T-helper 1 cell treated with Interleukin-12 subunit alpha and Interleukin-12 subunit beta and Interleukin-4 antibody, amounts not matched to agents 30 μg/mL and 1 μg/mL, for 36 hours (primary cell): ENCODE measurements around the gene PARD3.

Source experiments
- H3K27ac Mint-ChIP-seq: one replicate; pipeline ENCODE4 v1.8.0; 2021; ENCODE audit warnings: mild to moderate bottlenecking, mixed read lengths
- H3K27me3 Mint-ChIP-seq: one replicate; pipeline ENCODE4 v1.8.0; 2021; ENCODE audit warnings: low read depth, mixed read lengths
- H3K36me3 Mint-ChIP-seq: one replicate; pipeline ENCODE4 v1.8.0; 2021; ENCODE audit warnings: low read depth, mixed read lengths
- H3K4me1 Mint-ChIP-seq: one replicate; pipeline ENCODE4 v1.8.0; 2021; ENCODE audit warnings: low read depth, mixed read lengths
- H3K4me3 Mint-ChIP-seq: one replicate; pipeline ENCODE4 v1.8.0; 2021; ENCODE audit warnings: mild to moderate bottlenecking, moderate library complexity, mixed read lengths
- H3K9me3 Mint-ChIP-seq: one replicate; pipeline ENCODE4 v1.8.0; 2021; ENCODE audit warnings: mixed read lengths

Gene PARD3

DNA sequence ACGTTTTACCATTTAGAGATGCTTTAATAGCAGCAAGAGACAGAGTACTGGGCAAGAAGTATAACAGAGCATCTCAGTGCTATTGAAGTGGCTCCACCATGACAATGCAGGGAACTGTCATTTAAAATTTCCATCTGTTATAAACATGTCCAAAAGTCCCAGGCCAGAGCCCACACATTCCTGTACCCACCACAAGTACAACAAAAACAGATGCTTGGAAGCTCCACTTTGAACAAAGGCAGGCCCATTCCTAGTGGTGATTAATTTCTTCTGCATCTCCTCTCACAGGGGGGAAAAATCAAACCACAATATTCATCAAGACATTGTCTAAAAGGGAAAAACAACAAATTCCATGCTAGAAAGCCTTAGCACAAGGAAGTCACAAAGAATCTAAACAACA is 627.9 kb downstream of the PARD3 start:
- Mint-ChIP-seq H3K9me3 (no peaks in the 10 kb centered on the region), H3K27me3 (no peaks in the 10 kb centered on the region), H3K4me1 (no peaks in the 10 kb centered on the region), H3K4me3 (no peak overlapping the region), H3K27ac (no peak overlapping the region), H3K36me3 (no peaks in the 10 kb centered on the region)

DNA sequence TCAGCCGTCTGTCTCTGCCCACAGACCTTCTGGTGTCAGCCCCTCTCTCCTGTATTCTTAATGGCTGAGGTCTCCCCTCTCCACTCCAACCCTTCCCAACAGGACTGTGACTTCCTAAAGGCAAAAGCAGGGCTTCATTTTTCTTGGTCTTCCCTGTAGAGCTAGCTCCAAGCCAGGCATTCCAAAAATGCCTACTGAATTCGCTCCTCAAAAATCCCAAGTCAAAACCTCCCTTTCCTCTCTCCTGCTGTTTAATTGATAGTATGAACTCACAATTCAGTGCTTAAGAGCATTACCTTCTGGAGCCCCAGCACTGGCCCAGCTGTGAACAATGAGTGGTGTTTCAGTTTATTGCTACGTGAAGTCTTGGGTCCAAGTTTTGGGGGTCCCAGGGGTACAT is 628.4 kb downstream of the PARD3 start:
- no peak overlapping the region for H3K27ac Mint-ChIP-seq
- no peaks in the 10 kb centered on the region for H3K9me3 Mint-ChIP-seq
- H3K4me3 Mint-ChIP-seq: no peak overlapping the region
- no peaks in the 10 kb centered on the region for H3K4me1 Mint-ChIP-seq
- no peaks in the 10 kb centered on the region for H3K27me3 Mint-ChIP-seq
- H3K36me3 Mint-ChIP-seq: no peaks in the 10 kb centered on the region

DNA sequence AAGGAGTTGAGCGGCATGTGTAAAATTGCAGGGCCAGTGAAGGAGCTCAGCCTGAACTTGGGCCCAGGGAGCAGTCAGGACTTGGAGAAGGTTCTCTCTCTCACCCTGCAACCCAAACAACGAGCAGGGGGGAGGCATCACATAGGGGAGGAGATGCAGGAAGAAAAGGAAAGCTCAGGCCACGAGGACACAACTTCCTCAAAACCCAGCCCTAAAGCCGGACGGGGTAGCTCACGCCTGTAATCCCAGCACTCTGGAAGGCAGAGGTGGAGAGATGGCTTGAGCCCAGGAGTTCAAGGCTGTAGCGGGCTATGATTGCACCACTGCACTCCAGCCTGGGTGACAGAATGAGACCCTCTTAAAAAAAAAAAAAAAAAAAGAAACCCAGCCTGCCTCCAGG is 629.1 kb downstream of the PARD3 start:
- no peak overlapping the region for H3K4me3 Mint-ChIP-seq
- no peaks in the 10 kb centered on the region for H3K4me1 Mint-ChIP-seq
- no peaks in the 10 kb centered on the region for H3K36me3 Mint-ChIP-seq
- no peaks in the 10 kb centered on the region for H3K9me3 Mint-ChIP-seq
- H3K27ac Mint-ChIP-seq: no peak overlapping the region
- H3K27me3 Mint-ChIP-seq: no peaks in the 10 kb centered on the region

DNA sequence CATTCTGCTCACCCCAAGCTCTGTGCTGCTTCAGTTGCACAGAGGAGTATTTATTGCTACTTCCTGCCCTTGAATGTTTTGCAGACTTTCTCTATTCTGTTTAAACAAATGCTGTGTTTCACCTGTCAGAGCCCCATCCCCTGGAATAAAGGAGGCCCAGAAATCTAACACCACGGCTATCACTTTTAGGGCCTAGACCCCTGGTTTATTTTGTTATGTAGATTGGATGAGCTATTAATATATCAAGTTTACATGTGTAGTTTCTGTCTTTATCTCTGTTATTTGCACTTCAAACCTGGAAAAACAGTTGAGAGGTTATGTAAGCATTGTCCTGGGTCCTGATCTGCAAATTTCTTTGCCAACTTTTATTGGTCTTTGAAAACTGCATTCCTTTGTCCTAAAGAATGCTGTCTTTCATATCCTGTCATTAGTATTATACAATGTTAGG is 630.1 kb downstream of the PARD3 start:
- Mint-ChIP-seq H3K36me3 (no peaks in the 10 kb centered on the region), H3K27ac (no peak overlapping the region), H3K9me3 (no peaks in the 10 kb centered on the region), H3K4me1 (no peaks in the 10 kb centered on the region), H3K27me3 (no peaks in the 10 kb centered on the region), H3K4me3 (no peak overlapping the region)

DNA sequence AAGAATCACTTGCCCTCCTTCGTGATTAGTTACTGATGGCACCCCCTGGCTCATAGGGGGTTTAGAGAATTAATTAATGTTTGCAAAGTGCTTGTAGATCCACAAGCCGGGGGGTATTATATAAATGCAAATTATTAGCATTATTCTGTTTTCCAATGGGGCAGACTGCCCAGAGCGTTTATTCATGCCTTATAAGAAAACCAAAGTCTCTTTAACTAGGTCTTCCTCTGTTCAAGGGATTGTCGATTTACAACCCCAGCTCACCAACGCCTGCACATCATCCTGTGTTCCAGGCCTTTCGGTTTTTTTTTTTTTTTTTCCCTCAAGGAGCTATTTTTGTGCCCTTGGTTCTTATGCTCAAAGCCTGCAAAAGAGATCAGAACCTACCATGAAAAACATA is 630.7 kb downstream of the PARD3 start:
- H3K4me3 Mint-ChIP-seq: no peak overlapping the region
- H3K27ac Mint-ChIP-seq: no peak overlapping the region
- H3K4me1 Mint-ChIP-seq: no peaks in the 10 kb centered on the region
- no peaks in the 10 kb centered on the region for H3K27me3 Mint-ChIP-seq
- H3K36me3 Mint-ChIP-seq: no peaks in the 10 kb centered on the region
- H3K9me3 Mint-ChIP-seq: no peaks in the 10 kb centered on the region

DNA sequence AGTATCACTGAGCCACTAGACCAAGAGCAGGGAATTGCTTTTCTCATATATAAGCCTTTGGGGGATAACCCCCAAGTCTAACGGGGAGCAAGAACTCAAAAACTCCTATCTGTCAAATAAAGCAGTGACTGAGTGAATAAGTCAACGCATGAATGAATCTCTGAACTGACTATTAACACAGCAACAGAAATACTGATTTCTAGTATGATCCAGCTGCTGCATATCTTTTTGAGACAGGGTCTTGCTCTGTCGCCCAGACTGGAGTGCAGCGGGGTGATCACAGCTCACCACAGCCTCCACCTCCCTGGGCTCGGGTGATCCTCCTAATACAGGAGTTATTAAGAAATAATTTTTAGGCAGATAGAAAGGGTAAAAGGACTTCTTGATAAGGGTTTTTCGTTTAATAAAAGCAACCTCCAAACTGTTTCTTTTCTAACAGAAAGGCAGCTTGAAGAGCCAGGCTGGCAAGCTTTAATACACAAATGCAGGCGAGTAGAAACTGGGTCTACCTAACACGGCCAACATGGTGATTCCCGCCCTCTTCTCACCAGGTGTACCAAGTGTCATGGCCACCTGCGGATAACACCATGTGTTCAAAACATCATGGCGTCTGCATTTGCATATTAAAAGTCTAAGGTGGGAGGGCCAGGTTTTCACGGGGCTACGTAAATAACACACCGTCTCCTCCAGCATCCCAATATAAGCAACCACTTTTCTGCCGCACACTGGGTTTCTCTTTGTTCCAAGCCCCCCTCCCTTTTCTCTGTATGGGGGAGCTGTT is 631.9 kb downstream of the PARD3 start:
- no peaks in the 10 kb centered on the region for H3K9me3 Mint-ChIP-seq
- no peaks in the 10 kb centered on the region for H3K27me3 Mint-ChIP-seq
- no peaks in the 10 kb centered on the region for H3K36me3 Mint-ChIP-seq
- no peak overlapping the region for H3K27ac Mint-ChIP-seq
- no peaks in the 10 kb centered on the region for H3K4me1 Mint-ChIP-seq
- H3K4me3 Mint-ChIP-seq: no peak overlapping the region

DNA sequence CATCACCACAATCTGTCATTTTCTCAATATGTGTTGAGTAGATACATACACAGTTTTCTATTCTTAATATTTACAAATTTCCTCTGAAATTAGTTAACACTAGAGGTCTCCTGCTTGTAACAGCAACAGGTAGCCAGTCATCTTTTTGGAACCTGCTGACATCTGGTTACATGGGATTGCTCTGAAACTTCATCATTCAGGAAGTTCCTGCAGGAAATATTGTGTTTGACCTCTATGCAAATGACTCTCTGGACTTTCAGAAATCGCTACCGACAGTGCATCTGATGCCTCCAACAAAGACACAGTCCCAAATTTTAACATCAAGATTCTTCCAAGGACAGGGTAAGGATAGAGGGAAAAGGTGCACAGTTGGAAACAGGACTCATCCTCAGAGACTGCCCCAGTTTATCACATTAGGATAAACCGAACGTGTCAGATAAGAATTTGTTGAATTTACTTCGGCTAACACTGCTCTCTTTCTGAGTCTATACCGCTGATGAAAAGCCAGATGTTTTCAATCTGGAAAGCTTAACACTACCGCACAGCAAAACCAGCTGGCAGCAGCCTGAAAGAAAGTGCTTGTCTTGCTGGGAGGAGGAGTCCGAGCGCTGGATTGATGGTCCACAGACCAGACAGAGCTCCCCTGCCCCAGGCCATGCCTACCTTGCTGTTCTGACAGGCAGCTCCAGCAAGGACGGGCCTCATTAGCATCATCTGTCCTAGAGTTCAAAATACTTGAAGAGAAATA is 633.4 kb downstream of the PARD3 start:
- Mint-ChIP-seq H3K27ac (no peak overlapping the region), H3K9me3 (no peaks in the 10 kb centered on the region), H3K4me3 (no peak overlapping the region), H3K36me3 (no peaks in the 10 kb centered on the region), H3K4me1 (no peaks in the 10 kb centered on the region), H3K27me3 (no peaks in the 10 kb centered on the region)

DNA sequence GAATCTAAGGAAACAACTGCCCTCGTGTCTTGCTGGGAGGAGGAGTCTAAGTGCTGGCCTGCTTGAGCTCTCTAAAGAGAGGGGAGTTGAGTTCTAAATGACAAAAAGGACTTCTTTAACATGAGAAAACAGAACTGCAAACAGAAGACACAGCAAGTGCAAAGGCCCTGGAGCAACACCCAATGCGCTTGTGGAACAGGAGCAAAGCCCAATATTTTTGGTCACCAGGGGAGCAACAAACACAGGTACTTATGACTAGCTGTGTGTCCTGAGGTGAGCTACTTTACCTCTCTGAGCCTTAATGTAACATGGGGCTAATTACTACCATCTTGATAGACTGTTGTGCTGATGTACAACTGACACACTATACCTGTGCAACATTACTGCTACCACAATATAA is 634.3 kb downstream of the PARD3 start:
- H3K27ac Mint-ChIP-seq: no peak overlapping the region

DNA sequence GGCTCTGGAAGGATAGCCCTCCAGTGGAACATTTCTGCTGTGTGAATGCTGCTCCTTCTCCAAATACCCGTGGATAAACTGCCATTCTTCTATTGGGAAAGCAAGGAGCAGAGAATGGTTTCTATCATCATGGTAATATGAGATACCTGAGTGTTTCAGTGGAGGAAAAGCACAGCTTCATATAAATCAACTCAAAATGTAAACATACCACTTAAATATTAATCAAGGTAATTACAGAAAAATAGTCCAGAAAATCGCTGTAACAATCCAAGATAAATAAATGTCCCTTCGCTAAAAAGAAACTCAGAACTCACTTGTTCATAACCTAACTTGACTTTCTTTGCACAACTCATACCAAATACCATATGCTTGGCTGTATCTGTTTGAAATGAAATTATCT is 635.8 kb downstream of the PARD3 start:
- H3K4me1 Mint-ChIP-seq: no peaks in the 10 kb centered on the region
- H3K4me3 Mint-ChIP-seq: no peak overlapping the region
- no peaks in the 10 kb centered on the region for H3K36me3 Mint-ChIP-seq
- H3K27me3 Mint-ChIP-seq: no peaks in the 10 kb centered on the region
- no peaks in the 10 kb centered on the region for H3K9me3 Mint-ChIP-seq
- no peak overlapping the region for H3K27ac Mint-ChIP-seq

More for the DNA sequence above, 634.3 kb downstream of the PARD3 start:
- Mint-ChIP-seq H3K4me1 (no peaks in the 10 kb centered on the region), H3K9me3 (no peaks in the 10 kb centered on the region), H3K4me3 (no peak overlapping the region), H3K27me3 (no peaks in the 10 kb centered on the region), H3K36me3 (no peaks in the 10 kb centered on the region)

DNA sequence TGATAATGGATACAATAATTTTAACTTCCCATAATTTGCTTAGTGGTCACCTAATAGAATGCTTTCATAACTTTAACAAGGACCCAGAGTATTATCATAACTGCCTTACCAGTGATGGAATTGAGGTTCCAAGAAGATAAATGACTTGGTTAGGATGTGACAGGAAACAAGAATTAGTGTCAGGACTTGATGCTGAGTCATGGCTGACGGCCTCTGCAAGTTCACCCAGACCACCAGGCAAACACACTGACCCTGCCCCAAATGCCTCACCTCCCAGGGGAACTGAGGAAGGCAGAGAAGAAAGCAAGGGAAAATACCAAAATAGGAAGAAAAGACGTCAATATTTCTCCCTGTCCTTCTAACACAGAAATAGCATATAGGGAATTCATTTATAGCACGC is 636.3 kb downstream of the PARD3 start:
- no peak overlapping the region for H3K4me3 Mint-ChIP-seq
- no peaks in the 10 kb centered on the region for H3K9me3 Mint-ChIP-seq
- no peak overlapping the region for H3K27ac Mint-ChIP-seq
- H3K27me3 Mint-ChIP-seq: no peaks in the 10 kb centered on the region
- no peaks in the 10 kb centered on the region for H3K4me1 Mint-ChIP-seq
- H3K36me3 Mint-ChIP-seq: no peaks in the 10 kb centered on the region

DNA sequence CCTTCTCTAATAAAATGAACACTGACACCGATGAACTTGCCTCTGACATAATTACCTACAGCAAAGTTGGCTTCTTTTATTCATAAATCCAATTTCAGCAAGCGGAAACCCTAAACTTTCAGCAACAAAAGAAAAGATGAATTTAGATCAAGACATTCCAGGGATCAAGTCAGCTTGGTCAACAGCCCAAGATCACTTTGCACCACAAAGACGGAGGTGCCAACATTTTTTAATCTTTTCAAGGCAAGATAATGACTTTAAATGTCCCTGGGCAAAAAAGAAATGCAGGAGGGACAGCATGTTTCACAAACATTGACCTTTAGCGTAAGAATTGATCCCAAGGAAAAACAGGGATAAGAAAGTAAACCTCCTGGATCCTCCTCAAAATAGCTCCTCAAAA is 636.9 kb downstream of the PARD3 start:
- Mint-ChIP-seq H3K27ac (no peak overlapping the region), H3K4me3 (no peak overlapping the region), H3K27me3 (peaks cover 1% of the 10 kb centered on the region), H3K36me3 (no peaks in the 10 kb centered on the region), H3K4me1 (no peaks in the 10 kb centered on the region), H3K9me3 (no peaks in the 10 kb centered on the region)

DNA sequence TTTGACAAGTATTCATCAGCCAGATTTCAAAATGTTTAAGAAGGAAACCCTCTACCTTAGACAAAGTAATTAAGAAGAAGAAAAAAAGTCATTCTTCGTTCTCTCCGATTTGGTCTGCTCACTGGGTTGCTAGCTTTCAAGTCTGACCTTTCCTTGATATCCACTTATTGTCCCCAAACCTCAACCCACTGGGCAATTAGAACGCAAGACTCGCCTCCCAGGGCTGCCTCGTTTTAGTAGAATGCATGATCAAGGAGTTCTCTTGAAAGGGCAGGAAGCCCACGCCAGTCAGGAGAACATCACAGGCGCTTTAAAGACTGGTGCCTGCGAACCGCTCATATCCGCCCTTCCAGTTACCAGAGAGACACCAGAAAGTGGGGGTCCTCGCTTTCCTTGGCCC is 637.7 kb downstream of the PARD3 start:
- H3K27me3 Mint-ChIP-seq: peaks cover 6% of the 10 kb centered on the region
- no peaks in the 10 kb centered on the region for H3K9me3 Mint-ChIP-seq
- no peaks in the 10 kb centered on the region for H3K36me3 Mint-ChIP-seq
- H3K4me3 Mint-ChIP-seq: no peak overlapping the region
- no peaks in the 10 kb centered on the region for H3K4me1 Mint-ChIP-seq
- H3K27ac Mint-ChIP-seq: no peak overlapping the region

DNA sequence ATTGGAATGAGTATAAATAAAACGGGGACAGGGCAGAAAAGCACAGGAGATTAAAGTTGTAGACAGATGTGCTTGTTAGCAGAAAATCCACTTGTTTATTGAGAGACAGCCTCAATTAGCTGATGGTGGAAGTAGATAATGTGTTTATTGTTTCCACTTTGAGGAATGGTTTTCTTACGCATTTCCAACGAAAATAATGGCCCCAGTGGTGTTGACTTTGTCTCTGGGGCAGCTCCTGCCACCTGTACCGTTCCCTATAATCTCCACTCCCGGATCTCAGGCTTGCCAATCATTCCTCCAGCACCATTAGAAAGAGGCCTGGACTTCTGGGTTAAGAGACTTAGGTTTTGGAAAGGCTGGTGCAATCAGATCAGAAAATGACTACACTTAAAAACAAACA is 638.7 kb downstream of the PARD3 start:
- Mint-ChIP-seq H3K9me3 (no peaks in the 10 kb centered on the region), H3K27ac (no peak overlapping the region), H3K27me3 (peaks cover 6% of the 10 kb centered on the region), H3K4me1 (no peaks in the 10 kb centered on the region), H3K36me3 (no peaks in the 10 kb centered on the region), H3K4me3 (no peak overlapping the region)

DNA sequence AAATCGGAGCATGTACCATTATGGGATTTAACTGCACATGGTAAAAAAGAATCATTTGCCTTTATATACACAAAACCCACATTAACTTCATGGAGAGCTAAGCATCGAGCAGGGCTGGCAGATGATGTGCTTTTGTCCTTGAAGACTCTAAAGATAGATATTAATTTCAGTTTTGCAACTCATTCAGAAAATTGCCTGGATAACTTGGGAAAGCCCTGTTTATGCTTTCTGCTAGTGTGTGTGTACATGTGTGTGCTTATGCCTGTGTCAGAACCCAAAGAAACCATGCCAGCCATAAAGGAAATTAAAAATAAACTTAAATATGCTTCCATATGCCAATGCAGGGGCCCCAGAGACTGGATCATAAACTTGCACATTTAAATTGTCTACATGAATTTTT is 640.0 kb downstream of the PARD3 start:
- H3K4me3 Mint-ChIP-seq: no peak overlapping the region
- no peak overlapping the region for H3K27ac Mint-ChIP-seq
- H3K36me3 Mint-ChIP-seq: no peaks in the 10 kb centered on the region
- H3K4me1 Mint-ChIP-seq: no peaks in the 10 kb centered on the region
- H3K9me3 Mint-ChIP-seq: no peaks in the 10 kb centered on the region
- peaks cover 8% of the 10 kb centered on the region for H3K27me3 Mint-ChIP-seq

DNA sequence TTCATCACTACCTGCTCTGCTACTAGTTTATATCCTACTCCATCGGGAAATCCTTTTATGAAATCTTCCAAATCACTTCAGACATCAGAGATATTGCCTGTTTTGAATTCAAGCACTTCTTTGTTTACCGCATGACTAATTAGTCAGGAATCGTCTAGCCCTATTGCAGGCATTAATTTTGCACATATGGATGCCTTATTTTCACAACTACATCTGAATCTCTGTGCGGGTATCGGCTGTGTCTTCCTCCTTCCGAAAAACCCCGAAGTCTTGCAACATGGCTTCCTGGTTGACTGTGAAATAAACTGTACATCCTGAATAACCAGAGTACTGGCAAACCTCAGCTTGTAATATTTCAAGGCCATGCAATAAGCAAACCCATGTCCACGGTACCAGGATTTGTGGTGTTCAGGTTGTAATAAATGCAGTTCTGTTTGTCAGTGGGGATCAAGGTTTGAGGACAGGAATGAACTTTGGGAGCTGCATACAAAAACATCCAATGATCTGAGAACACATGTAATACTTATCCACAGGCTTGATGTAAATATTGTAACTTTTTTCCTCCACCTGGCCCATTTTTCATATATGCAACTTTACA is 642.1 kb downstream of the PARD3 start:
- H3K9me3 Mint-ChIP-seq: no peaks in the 10 kb centered on the region
- H3K27ac Mint-ChIP-seq: no peak overlapping the region
- no peaks in the 10 kb centered on the region for H3K36me3 Mint-ChIP-seq
- H3K4me3 Mint-ChIP-seq: no peak overlapping the region
- H3K27me3 Mint-ChIP-seq: peaks cover 8% of the 10 kb centered on the region
- H3K4me1 Mint-ChIP-seq: no peaks in the 10 kb centered on the region
